Kidney (tissue), 14 donors: ENCODE data around the gene THAP11. TPM values are rescaled to one million over a fixed set of nuclear protein-coding genes. Genes with fewer than 3 reads are reported as not detected.

Source experiments
- DNase-seq, 5 donors: peaks; one replicate each; pipeline ENCODE4 v3.0.0-alpha.2; 2013 to 2020
- FAIRE-seq: peaks from 2 replicates; lab custom pipeline; 2012; peaks lifted over from hg19 to GRCh38; lab: Jason Lieb, UNC
- H3K27ac ChIP-seq, 2 donors: one replicate each; pipeline ENCODE4 v1.7.0; 2013; ENCODE audit warnings: low read depth in 2 of 2, low read length in 2 of 2, inconsistent platforms in 1 of 2
- H3K27me3 ChIP-seq: one replicate; pipeline ENCODE4 v1.7.1; 2013; ENCODE audit warnings: low read length, inconsistent platforms; ENCODE audit not compliant: control insufficient read depth, insufficient read depth
- H3K36me3 ChIP-seq, 3 donors: one replicate each; pipeline versions ENCODE4 v1.7.0 to v1.7.1; 2013; ENCODE audit warnings: low read length in 3 of 3, control low read depth in 1 of 3, inconsistent platforms in 1 of 3; ENCODE audit not compliant: insufficient read depth in 3 of 3, control insufficient read depth in 2 of 3
- H3K4me1 ChIP-seq, 3 donors: one replicate each; pipeline versions ENCODE4 v1.7.0 to v1.7.1; 2013; ENCODE audit warnings: low read length in 3 of 3, inconsistent platforms in 1 of 3, low read depth in 1 of 3; ENCODE audit not compliant: control insufficient read depth in 2 of 3, insufficient read depth in 2 of 3
- H3K4me3 ChIP-seq, 3 donors: one replicate each; pipeline versions ENCODE4 v1.7.0 to v1.8.1; 2013; ENCODE audit warnings: low read length in 3 of 3, control low read depth in 1 of 3, inconsistent platforms in 1 of 3
- H3K9ac ChIP-seq, 3 donors: one replicate each; pipeline versions ENCODE4 v1.7.0 to v1.7.1; 2013; ENCODE audit warnings: low read length in 3 of 3, control low read depth in 1 of 3, inconsistent platforms in 1 of 3
- H3K9me3 ChIP-seq, 3 donors: one replicate each; pipeline versions ENCODE4 v1.7.0 to v1.7.1; 2013; ENCODE audit warnings: low read length in 3 of 3, control low read depth in 1 of 3, inconsistent platforms in 1 of 3; ENCODE audit not compliant: control insufficient read depth in 2 of 3, insufficient read depth in 1 of 3
- CTCF ChIP-seq: IDR thresholded peaks from 3 replicates; pipeline ENCODE4 v1.5.1; 2012; ENCODE audit warnings: mild to moderate bottlenecking, moderate library complexity, borderline replicate concordance; ENCODE audit not compliant: insufficient read depth; ENCODE audit errors: extremely low read depth
- intact Hi-C: fragments of 100-400 bp; cut with DNase I; formaldehyde crosslinking; loops from one replicate; pipeline ENCODE4 v1.11.1; 2022
- polyA plus RNA-seq: library from polyadenylated mRNA; stranded (reverse); fragments of 350-450 nt; fragmentation: Illumina TruSeq; extraction: RNeasy Lipid Tissue Mini Kit (QIAGEN cat#74804); gene quantifications from one replicate; pipeline ENCODE4 v1.2.3, GENCODE V29; 2014; ENCODE audit warnings: low read depth, low replicate concordance; ENCODE audit not compliant: insufficient read depth
- total RNA-seq: library from RNA; stranded (reverse); fragmentation: NEBNext Ultra II Directional; extraction: Animal tissue kit (Norgen Biotek cat#: 25700); gene quantifications from one replicate; pipeline ENCODE4 v1.2.1, GENCODE V29; 2021
- donor health status: control.
- donor health status: control.
- donor health status: control.
- donor health status: control.
- donor health status: control.
- donor health status: DM: yes; HTN: yes; CAD: no.
- donor health status: Normal renal cell carcinoma (clear cell type).

The THAP11 gene
- total and polyA plus RNA-seq, 2 donors from 2014 or later = 21.4 to 27.0 TPM

GRCh38 chr16:67879462-67879861 lies 37.3 kb downstream of the THAP11 start:
- Histone ChIP-seq H3K9ac (no peak overlapping the region), H3K27me3 (no peaks in the 10 kb centered on the region), H3K9me3 (no peaks in the 10 kb centered on the region), H3K27ac (no peak overlapping the region), H3K4me3 (no peak overlapping the region), H3K4me1 (peaks cover 0 to 12% (median under 1%) of the 10 kb centered on the region in 3 donors), H3K36me3 (peaks cover 4 to 77% (median 58%) of the 10 kb centered on the region in 3 donors)
- intact Hi-C loops = no loop called here
- FAIRE-seq = no peak
- TF ChIP-seq CTCF = no peak
- DNase-seq = no peak

- intact Hi-C loops = no loop called here
- Histone ChIP-seq H3K4me3 (no peak overlapping the region), H3K9me3 (no peaks in the 10 kb centered on the region), H3K27me3 (no peaks in the 10 kb centered on the region), H3K36me3 (peaks cover 4 to 77% (median 58%) of the 10 kb centered on the region in 3 donors), H3K4me1 (peaks cover 0 to 11% (median 0%) of the 10 kb centered on the region in 3 donors), H3K9ac (no peak overlapping the region), H3K27ac (no peak overlapping the region)
- TF ChIP-seq CTCF = no peak
- no peak for DNase-seq
- no peak for FAIRE-seq
Observed at GRCh38 chr16:67879936-67880335, 37.8 kb downstream of the THAP11 start.

GRCh38 chr16:67880584-67880983 lies 38.5 kb downstream of the THAP11 start:
- Histone ChIP-seq H3K9ac (no peak overlapping the region), H3K27me3 (no peaks in the 10 kb centered on the region), H3K36me3 (peaks cover 4 to 74% (median 58%) of the 10 kb centered on the region in 3 donors), H3K4me3 (no peak overlapping the region), H3K27ac (no peak overlapping the region), H3K9me3 (no peaks in the 10 kb centered on the region), H3K4me1 (peaks cover 0 to 7% (median 0%) of the 10 kb centered on the region in 3 donors)
- no peak for TF ChIP-seq CTCF
- intact Hi-C loops = no loop called here
- FAIRE-seq = no peak
- no peak for DNase-seq

GRCh38 chr16:67881621-67882161 lies 39.6 kb downstream of the THAP11 start:
- H3K4me1 ChIP-seq = peaks cover 0 to 2% (median 0%) of the 10 kb centered on the region in 3 donors
- H3K9me3 ChIP-seq = no peaks in the 10 kb centered on the region
- no peak for DNase-seq
- TF ChIP-seq CTCF = no peak
- no peaks in the 10 kb centered on the region for H3K27me3 ChIP-seq
- peaks cover 3 to 70% (median 56%) of the 10 kb centered on the region in 3 donors for H3K36me3 ChIP-seq
- FAIRE-seq = no peak
- no peak overlapping the region for H3K4me3 ChIP-seq
- no peak overlapping the region for H3K27ac ChIP-seq
- intact Hi-C loops = no loop called here
- no peak overlapping the region for H3K9ac ChIP-seq
